GM21737 (cell line): ENCODE data around the gene TPST1.
"Not testable (repeated sequence)": the region's sequence is repeated elsewhere in the genome, so short reads cannot be mapped to it uniquely, and the experiment has no call there.

ENCODE experiments used
- ATAC-seq: cut with Tn5 transposase; IDR thresholded peaks from one replicate; pipeline ENCODE4 v1.9.1; 2021; ENCODE audit warnings: mild to moderate bottlenecking, moderate library complexity; ENCODE audit not compliant: unreplicated experiment

Gene TPST1

GRCh38 chr7:66374141-66374840, 169.2 kb downstream of the TPST1 start:
- ATAC-seq: not testable (repeated sequence)

- ATAC-seq: no peak
Measured at GRCh38 chr7:66376264-66376945, 171.3 kb downstream of the TPST1 start.

DNA sequence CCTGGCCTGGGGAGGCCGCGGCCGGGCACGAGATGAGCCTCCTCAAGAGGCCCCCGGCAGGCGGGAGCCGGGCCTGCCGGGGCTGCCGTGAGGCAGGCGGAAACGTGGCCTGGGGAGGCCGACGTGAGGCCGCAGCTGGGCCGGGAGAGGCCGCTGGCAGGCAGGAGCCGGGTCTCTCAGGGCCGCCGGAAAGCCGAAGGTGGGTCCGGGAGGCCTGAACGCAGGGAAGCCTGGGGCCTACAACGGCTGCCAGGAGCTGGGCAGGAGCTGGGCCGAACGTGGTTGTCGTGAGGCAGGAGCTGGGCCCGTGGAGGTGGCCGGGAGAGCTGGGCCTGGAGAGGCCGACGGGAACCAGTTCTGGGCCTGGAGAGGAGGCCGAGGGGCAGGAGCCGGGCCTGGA, 171.9 kb downstream of the TPST1 start:
- no peak for ATAC-seq

DNA sequence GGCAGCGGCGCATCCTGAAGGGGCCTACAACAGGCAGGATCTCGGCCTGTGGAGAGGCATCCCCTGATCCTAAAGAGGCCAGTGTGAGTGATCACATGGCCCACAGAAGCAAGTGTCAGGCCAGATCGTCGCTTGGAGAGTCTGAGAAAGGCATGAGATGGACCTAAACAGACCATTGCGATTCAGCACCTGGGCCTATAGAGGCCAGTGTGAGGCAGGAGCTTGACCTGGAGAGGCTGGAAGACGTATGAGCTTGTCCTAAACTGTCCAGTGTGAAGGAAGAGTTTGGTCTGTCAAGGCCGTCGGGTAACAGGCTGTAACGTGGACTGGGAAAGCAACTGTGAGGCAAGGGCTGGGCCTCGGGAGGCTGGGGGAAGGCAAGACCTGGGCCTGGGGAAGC, 172.6 kb downstream of the TPST1 start:
- ATAC-seq: no peak

GRCh38 chr7:66379542-66380160, 174.5 kb downstream of the TPST1 start:
- no peak for ATAC-seq

DNA sequence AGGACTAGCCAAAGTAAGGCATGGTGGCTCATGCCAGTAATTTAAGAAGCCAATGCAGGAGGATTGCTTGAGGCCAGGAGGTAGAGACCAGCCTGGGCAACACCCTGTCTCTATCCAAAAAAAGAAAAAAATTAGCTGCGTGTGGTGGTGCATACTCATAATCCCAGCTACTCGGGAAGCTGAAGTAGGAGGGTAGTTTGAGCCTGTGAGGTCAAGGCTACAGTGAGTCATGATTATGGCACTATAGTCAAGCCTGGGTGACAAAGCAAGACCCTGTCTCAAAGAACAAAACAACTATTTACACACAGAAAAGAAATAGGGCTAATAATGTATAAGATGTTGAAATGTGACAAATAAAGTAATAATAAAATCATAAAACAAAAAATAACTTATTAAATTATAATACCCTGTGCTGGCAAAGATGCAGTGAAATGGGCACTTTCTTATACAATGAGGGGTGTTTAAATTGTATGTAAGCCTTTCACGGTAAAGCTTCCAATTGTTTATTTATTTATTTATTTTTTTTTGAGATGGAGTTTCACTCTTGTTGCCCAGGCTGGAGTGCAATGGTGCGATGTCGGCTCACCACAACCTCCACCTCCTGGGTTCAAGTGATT, 175.2 kb downstream of the TPST1 start:
- no peak for ATAC-seq

- not testable (repeated sequence) for ATAC-seq
Measured at GRCh38 chr7:66382182-66382923, 177.2 kb downstream of the TPST1 start.

GRCh38 chr7:66385191-66385905, 180.2 kb downstream of the TPST1 start:
- ATAC-seq: not testable (repeated sequence)

- not testable (repeated sequence) for ATAC-seq
Measured at GRCh38 chr7:66395128-66395571, 190.0 kb downstream of the TPST1 start.

- not testable (repeated sequence) for ATAC-seq
Measured at GRCh38 chr7:66396052-66396451, 190.9 kb downstream of the TPST1 start.

DNA sequence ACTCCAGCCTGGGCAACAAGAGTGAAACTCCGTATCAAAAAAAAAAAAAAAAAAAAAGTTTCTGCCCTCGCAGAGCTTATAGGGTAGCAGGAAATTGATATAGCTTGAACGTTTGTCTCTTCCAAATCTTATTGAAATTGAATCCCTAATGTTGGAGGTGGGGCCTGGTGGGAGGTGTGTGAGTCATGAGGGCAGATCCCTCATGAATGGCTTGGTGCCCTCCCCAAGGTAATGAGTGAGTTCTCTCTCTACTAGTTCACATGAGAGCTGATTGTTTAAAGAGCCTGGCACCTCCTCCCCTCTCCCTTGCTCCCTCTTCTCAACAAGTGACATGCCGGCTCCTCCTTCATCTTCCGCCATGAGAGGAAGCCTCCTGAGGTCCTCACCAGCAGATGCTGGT, 193.7 kb downstream of the TPST1 start:
- ATAC-seq: not testable (repeated sequence)

DNA sequence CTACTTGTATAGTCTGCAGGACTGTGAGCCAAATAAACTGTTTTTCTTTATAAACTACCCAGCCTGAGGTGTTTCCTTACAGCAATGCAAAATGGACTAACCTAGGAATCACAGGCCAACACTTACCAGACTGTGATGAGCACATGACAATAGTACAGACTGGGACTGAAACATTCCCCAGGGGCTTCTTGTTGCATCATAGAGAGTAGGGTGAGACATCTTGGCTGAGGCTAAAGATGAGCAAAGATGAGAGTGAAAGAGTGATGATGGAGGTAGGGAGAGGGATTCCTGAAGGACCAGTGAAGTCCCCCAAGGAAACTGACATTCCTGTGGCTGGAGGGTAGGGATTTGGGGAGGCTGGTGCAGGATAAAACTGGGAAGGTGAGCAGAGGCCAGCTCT, 194.4 kb downstream of the TPST1 start:
- no peak for ATAC-seq

DNA sequence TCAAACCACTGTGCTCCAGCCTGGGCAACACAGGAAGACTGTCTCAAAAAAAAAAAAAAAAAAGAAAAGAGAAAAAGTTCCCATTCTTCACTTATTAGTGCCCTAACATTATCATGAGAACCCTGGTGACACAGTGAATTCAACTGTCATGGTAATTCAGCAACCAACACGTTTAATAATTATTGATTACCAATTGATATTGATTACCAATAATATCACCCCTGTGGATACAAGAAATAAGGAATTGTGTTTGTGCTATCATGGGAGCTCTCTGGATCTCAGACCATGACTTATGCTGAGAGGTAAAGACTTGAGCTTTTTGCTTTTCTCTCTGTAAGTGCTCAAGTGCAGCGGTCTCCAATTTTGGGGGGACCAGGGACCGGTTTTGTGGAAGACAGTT, 195.3 kb downstream of the TPST1 start:
- ATAC-seq: no peak

GRCh38 chr7:66401126-66401525, 196.0 kb downstream of the TPST1 start:
- ATAC-seq: not testable (repeated sequence)

GRCh38 chr7:66401932-66402331, 196.8 kb downstream of the TPST1 start:
- not testable (repeated sequence) for ATAC-seq

- no peak for ATAC-seq
Measured at GRCh38 chr7:66403564-66403963, 198.4 kb downstream of the TPST1 start.

DNA sequence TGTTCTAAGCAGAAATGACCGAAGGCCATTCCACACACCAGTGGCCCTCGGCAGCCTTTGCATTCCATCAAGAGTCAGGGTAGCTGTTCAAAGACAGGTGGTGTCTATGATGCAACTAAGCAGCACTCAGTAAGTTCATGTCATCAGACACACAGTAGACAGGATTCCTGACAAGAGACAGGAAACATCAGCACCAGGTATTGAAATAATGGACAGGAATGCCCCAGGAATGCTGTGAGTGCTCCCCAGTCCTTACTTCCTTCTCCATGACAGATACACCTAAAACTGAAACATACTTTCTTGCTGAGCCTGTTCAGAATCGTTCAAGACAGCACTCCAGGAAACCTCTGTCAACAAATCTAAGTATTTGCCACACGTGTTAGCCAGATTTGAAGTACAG, 204.4 kb downstream of the TPST1 start:
- ATAC-seq: no peak
